MV-4-11 (cell line): Measurements from ENCODE around the gene FLNB.

Source experiments
- DNase-seq: peaks from one replicate; lab custom pipeline; 2025; lab: John Stamatoyannopoulos, UW

Gene FLNB

DNA sequence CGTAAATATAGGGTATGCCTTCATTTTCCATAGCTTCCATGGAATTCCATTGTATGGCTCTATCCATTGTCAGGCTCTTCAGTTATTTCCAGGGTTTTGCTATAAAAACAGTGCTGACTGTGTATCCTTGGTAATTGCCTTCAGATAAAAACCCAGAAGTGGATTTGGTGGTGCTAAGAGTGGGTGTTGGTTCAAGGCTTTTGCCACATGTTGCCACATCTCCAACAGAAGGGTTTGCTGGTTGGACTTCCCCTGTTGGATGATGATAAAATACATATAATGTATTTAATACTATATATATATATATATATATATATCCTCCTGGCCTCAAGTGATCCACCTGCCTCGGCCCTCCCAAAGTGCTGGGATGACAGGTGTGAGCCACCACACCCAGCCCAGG is 97.8 kb downstream of the FLNB start:
- DNase-seq = no peak

DNA sequence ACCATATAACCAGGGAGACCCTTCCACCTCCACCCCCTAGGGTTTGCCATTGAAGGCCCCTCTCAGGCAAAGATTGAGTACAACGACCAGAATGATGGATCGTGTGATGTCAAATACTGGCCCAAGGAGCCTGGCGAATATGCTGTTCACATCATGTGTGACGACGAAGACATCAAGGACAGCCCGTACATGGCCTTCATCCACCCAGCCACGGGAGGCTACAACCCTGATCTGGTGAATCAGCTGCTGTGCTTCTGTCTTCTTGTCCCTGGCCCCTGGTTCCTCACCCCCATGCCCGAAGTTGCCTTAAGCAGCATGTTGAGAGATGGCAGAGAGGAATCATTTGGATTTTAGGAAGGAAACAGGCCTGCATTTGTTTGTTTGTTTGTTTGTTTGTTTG is 98.4 kb downstream of the FLNB start:
- DNase-seq = no peak

- no peak for DNase-seq
Measured at GRCh38 chr3:58107597-58107996, 99.4 kb downstream of the FLNB start.

- no peak for DNase-seq
Measured at GRCh38 chr3:58109752-58110151, 101.5 kb downstream of the FLNB start.

GRCh38 chr3:58111513-58112184 is 103.4 kb downstream of the FLNB start:
- DNase-seq = no peak

GRCh38 chr3:58112185-58112535 is 103.9 kb downstream of the FLNB start:
- no peak for DNase-seq

DNA sequence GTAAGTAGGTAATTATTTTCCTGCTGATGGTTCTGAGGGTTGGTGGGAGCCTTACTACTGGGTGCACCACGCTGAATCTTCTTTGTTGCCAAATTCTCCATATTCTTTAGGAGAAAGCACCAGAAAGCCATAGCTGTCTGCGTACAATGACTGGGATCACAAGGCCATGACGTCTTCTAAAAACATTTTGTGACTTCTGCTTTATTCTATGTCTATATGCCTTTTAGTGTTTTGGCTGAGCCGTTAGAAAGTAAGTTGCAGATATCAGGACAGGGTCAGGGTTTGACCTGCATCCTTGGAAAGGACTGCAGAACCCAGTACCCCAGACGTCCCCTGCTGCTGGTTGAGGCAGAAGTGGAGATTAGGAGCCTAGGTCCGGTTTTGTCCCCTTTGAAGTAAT is 107.0 kb downstream of the FLNB start:
- DNase-seq = no peak

DNA sequence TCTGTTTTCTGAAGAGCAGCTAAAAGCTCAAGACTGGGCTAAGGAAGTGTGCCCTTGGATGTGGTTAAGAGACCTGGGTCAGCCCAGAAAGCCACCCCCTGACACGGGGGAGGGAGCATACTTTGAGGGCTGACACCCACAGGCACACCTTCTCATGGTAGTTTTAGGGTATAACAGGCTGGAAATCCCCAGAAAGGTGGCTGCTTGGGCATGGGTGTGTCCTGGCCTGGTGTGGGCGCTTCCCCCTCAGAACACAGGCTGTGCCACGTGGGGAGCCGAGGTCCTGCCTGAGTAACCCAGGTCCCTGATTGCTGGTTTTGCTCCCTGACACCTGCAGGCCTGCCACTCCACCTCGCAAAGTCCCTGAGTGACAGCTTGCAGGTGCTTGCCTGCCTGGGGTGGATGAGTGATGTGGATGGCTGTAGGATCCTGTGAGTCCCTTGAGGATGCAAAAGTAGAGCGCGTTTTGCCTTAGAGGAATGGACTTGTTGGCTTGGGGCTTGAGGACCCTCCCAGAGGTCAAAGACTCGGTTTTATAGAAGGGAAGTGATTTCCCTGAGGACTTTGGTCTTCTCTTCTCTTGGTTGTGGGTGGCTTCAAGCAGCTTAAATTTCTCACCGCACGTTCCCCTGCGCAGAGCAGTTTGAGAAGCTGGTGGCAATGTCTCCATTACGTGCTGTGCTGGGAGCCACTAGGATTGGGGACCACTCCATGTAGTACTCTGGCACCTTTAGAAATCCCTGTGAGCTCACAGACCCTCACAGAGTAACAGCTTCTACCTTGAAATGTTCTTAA is 108.1 kb downstream of the FLNB start:
- peak; percentile 34 for DNase-seq

DNA sequence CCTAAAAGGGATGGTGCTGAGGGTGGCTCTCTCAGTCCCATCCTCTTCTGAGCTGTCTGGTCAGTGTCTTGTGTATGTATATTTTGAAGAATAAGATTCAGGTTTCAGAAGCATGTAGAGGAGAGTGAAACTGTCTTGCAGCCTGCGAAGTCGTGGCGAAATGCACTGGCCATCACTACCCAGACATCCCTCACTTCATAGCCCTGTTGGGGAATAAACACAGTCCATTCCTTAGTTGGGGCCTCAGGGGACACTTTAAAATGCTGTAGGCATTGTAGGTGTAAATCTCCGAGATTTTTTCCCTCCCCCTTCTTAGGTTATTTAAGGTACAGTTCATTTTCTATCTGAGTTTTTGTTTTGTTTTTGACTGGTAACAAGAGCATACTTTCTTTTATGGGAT is 108.8 kb downstream of the FLNB start:
- no peak for DNase-seq

DNA sequence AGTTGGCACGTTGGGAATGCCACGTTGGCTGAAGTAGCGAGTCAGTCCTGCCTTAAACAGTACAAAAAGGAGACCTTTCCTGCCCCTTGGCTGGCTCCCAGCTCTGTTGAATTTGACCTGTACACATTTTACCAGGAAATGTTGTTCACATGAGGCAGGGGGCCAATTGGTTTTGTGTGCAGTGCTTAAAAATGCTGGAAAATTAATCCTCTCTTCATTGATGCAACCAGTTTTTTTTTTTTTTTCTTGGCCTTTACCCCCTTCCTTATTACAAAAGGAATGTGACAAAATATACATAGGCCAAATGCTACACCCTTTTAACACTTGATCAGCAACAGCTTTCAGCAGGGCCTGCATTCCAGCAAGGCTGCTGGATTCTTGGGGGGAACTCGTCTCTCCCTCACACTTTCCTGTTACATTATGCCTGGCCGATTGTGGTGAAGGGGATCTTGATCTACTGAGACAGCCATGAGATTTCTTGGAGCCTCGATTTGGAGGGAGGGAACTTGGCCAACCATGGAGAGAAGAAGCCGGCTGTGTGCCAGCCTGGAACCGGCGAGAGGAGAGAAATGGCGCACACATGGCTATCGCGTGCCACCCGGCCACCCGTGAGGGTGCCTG is 109.4 kb downstream of the FLNB start:
- no peak for DNase-seq

DNA sequence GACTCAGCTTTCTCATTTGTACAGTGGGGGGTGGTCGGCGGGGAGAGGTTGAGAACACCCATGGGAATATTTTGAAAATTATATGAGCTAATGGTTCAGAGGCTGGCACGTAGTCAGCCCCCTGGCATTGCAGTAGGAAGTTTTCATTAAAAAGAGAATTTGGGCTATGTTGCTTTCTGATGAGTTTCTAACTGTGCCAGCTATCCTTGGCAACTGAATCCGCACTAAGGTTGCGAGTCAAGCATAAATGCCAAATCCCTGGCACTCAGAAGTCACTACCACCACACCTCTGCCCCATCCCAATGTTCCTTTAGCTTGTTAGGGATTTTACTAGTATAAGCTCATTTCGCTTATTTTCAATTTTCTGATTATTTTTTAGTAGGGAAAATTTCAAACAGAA is 111.0 kb downstream of the FLNB start:
- DNase-seq = no peak

- DNase-seq = peak; percentile 11
Measured at GRCh38 chr3:58120075-58120812, 112.0 kb downstream of the FLNB start.

GRCh38 chr3:58121183-58121582 is 113.0 kb downstream of the FLNB start:
- no peak for DNase-seq

GRCh38 chr3:58122936-58123700 is 114.9 kb downstream of the FLNB start:
- no peak for DNase-seq

GRCh38 chr3:58124387-58124786 is 116.2 kb downstream of the FLNB start:
- no peak for DNase-seq

DNA sequence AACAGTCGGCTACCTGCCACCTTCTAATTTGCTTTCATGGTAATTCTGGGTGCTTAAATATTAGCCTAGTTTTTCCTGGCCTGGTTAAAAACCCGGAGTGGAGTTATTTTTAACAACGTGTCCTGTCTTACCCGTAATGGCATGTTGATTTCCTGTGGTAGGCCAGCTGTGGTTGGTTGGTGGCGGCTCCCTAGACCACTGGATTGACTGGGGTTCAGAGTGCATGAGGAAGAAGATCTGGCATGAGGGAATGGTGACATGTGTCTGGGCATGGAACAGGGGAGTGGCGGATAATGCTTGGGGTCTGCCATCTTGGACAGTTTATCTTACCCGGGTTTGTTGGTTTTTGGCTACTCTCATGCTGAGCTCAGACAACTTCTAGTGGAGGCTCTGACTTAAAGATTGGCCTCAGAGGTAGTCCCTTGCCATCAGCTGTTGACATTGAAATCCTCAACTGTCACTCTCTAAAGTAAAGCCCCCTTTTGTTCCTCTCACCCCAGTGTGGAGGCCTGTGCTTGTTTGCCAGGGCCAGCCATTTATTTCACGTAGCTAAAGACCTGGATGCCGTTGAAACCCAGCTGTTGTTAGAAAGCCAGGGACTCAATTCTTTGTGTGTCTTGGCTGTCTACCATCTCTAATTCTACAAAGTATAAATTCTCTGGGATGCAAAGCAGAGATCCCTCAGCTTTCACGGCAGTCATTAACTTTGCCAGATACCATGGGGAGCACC is 121.0 kb downstream of the FLNB start:
- peak; percentile 65 for DNase-seq

DNA sequence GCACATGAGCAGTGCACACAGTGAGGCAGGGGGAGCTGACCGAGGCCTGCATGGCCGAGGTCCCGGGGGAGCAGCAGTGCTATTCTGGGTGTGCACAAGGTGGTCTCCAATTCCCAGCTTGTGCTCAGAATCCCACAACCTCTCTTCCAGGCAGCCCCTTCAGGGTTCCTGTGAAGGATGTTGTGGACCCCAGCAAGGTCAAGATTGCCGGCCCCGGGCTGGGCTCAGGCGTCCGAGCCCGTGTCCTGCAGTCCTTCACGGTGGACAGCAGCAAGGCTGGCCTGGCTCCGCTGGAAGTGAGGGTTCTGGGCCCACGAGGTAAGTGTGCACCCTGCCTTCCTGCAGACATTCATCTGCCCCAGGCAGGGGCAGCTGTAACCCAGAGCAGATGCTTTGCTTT is 122.4 kb downstream of the FLNB start:
- no peak for DNase-seq

- no peak for DNase-seq
Measured at GRCh38 chr3:58131101-58131825, 123.0 kb downstream of the FLNB start.

DNA sequence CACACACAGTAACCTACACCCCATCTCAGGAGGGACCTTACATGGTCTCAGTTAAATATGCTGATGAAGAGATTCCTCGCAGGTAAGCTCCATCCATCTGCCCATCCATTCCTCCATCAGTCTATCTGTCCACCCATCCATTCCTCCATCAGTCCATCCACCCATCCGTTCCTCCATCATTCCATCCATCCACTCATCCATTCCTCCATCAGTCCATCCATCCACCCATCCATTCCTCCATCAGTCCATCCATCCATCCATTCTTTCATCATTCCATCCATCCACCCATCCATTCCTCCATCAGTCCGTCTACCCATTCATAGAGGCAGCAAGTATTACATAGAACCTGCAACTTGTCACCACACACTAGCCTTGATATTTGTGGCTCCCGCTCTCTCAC is 124.6 kb downstream of the FLNB start:
- no peak for DNase-seq

DNA sequence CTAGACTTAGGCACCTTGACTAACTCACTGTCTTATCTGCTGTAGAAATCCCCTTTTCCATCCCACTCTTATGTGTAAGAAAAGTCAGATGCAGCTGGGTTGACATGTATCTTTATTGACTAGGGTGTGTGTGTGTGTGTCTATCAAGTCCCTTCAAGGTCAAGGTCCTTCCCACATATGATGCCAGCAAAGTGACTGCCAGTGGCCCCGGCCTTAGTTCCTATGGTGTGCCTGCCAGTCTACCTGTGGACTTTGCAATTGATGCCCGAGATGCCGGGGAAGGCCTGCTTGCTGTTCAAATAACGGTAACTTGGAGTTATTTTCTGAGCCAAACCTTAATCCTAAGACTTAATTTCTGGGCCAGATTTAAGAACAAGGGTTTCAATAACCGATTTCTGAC is 126.2 kb downstream of the FLNB start:
- DNase-seq = no peak
